Skeletal muscle cell (primary cell): ENCODE measurements around the gene TSPAN5.

Source experiments
- DNase-seq: peaks from one replicate; pipeline ENCODE4 v3.0.0-alpha.2; 2010; ENCODE audit warnings: low read depth
- H3K4me3 ChIP-seq: 2 replicates; pipeline ENCODE4 v1.5.1; 2011; ENCODE audit warnings: low read depth, mild to moderate bottlenecking, control low read depth, low read length, moderate library complexity

TSPAN5 gene

DNA sequence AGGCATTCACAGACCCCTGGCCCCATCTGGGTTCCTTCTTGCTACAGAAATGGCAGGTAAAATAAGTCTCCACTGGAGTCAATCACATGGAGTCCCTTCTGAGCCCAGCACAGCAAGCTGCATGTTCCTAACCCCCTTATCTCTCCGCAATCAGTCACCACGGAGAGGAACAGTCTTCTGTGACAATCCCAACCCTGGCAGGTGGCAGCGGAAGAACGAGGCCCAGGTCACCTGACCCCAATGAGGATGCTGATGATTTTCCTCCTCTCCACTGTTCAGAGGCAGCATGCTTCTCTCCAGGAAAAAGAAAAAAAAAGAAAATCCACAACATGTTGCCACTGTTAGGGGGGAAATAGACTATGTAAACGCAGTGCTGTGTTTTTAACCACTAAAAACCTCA, 50.1 kb downstream of the TSPAN5 start:
- no peak for DNase-seq
- H3K4me3 ChIP-seq, result no peak overlapping the region

GRCh38 chr4:98606894-98607293, 51.5 kb downstream of the TSPAN5 start:
- no peak for DNase-seq
- no peak overlapping the region for H3K4me3 ChIP-seq

GRCh38 chr4:98605216-98605615, 53.2 kb downstream of the TSPAN5 start:
- DNase-seq, result no peak
- H3K4me3 ChIP-seq, result no peak overlapping the region

DNA sequence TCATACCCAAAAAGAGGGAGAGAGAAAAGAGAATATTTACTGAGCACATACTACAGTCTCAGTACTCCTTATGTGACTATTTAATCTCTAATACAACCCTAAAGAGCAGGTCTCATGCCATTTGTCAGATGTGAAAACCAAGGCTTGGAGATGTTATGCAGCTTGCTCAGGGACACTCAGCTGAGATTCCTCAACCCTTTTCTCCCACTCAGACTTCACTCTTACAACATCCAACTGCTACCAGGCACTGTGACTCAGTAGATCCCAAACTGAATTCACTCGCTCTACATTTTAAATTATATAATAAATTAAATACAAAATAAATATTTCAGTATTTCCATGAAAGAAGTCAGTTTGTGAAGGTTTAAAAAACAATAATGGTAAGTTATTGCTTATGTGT, 53.7 kb downstream of the TSPAN5 start:
- H3K4me3 ChIP-seq, result no peak overlapping the region
- DNase-seq, result no peak

- DNase-seq, result peak; percentile 53
- no peak overlapping the region for H3K4me3 ChIP-seq
Measured at GRCh38 chr4:98603683-98604521, 54.5 kb downstream of the TSPAN5 start.

- DNase-seq, result no peak
- no peak overlapping the region for H3K4me3 ChIP-seq
Measured at GRCh38 chr4:98602270-98602669, 56.1 kb downstream of the TSPAN5 start.

GRCh38 chr4:98601708-98602107, 56.7 kb downstream of the TSPAN5 start:
- DNase-seq, result no peak

DNA sequence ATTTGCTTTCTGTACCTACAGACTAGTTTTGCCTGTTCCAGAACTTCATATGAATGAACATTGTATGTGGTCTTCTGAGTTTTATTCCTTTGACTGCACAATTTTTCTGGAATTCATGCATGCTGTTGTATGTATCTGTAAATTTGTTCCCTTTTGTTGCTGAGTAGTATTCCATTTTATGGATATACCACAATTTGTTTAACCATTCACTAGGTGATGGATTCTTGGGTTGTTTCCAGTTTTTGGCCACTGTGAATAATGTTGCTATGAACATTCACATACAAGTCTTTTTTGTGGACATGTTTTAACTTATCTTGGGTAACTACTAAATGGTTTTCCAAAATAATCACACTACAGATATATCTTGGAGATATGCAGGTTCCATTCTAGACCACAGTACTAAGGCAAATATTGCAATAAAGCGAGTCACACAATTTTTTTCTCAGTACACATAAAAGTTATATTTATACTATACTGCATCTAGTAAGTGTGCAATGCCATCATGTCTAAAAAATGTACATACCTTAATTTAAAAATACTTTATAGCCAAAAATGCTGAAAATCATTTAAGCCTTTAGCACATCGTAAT, 58.7 kb downstream of the TSPAN5 start:
- no peak for DNase-seq
- no peak overlapping the region for H3K4me3 ChIP-seq

More at GRCh38 chr4:98601708-98602107, 56.7 kb downstream of the TSPAN5 start:
- no peak overlapping the region for H3K4me3 ChIP-seq

GRCh38 chr4:98586962-98587354, 71.5 kb downstream of the TSPAN5 start:
- no peak overlapping the region for H3K4me3 ChIP-seq
- no peak for DNase-seq

DNA sequence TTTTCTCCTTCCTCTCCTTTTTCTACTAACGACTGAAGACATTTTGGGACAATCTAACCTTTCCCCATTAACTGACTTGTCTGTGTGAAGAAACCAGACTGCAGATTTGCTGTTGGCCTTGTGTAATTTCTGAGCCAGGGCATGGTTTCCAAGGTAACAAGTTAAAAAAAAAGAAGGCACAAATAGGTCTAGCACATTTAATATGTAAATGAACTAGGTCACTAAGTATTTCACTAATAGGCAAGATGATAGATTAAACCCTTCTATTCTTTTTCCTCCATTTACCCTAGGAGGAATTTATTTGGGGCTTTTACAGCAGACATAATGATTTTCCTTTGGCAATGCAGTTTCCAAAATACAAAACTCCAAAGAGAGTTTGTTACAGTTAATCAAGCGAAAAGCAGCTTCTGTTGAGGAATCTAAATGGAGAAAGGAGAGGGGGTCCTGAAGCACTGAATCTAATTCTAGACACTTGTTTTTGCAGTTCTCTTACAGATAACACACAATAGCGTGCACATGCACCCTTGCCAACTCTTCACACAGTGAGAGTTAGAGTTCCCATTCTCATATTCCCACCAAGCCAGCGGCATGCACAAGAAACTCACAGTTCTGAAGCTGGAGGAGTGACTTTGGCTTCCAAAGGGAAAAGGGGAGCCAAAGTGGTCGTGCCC, 72.0 kb downstream of the TSPAN5 start:
- DNase-seq, result no peak
- H3K4me3 ChIP-seq, result no peak overlapping the region

DNA sequence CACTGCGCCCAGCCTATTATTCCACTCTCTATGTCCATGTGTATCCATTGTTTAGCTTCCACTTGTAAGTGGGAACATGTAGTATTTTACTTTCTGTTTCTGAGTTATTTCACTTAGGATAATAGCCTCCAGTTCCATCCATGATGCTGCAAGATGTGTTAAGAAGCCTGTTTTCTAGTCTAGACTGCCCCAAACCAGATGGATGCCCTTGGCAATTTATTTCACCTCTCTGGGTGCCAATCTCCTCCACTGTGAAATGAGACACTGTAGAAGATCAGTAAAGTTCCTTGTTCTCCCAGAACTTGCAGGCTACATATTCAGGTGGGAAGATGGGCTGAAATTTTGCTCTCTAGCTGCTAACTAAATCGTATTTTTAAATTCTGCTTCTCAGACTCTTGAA, 72.8 kb downstream of the TSPAN5 start:
- H3K4me3 ChIP-seq, result no peak overlapping the region
- no peak for DNase-seq

DNA sequence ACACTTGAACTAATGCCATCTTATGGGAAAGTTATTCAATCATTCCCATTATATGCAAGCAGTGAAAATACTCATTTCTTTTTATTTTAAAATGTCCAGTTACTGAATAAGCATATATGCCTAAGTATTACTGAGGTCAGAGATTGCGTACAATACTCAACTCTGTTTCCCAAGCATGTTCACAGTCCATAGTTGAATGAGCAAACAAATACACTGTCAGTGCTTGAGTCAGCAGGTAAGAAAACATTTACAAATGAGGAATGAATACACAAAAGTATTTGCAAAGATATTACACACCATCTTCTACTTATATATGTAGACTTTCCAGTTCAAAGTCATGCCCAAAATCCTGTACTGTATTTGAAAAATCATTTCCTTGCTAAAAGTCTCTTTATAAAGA, 74.1 kb downstream of the TSPAN5 start:
- no peak overlapping the region for H3K4me3 ChIP-seq
- no peak for DNase-seq

DNA sequence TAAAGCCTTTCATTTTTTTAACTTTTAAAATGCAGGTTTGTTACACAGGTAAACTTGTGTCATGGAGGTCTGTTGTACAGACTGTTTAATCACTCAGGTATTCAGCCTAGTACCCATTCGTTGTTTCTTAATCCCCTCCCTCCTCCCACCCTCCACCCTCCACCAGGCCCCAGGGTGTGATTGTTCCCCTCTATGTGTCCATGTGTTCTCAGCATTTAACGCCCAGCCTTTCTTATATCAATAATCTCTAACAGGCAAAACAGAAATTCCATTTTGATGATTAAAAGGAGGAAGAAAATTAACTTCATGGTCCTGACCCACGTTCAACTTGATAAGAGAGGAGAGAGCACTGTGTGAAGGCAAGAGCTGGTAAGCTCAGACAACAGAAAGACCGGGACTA, 75.1 kb downstream of the TSPAN5 start:
- DNase-seq, result no peak
- no peak overlapping the region for H3K4me3 ChIP-seq

DNA sequence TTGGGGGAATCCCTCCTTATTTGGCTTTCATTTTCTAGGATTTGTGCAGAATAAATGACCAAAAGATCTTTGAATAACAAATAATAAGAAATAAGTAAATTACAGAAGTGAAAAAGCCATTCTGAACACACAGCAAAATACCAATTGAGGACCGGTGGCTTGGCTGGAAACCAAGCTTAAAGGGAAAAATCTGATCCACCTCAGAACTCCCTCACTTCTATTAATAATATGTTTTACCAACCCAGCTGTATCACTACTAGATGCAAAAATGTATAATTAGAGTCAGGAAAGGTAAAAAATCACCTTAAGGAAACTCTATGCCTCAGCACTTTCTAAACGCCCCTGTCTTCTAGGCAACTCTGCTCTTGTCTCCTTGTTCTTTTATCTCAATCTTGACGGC, 77.3 kb downstream of the TSPAN5 start:
- no peak overlapping the region for H3K4me3 ChIP-seq
- DNase-seq, result no peak

DNA sequence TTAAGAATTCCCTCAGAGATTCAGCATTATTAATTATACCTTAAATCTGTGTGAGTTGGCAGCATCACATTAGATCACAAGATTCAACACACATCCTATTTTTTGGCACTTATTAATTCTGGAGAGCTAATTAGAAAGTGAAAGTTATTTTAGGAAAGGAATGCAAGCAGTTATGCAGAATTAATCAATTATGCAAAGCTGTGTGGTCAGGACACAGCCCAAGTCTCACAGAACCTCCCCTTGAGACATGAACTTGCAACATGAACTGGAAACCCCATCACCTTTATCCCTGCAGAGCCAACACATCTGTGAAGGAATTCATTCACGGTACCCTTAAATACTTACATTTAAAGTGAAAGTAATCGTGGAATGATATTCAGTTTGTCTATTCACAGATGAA, 80.5 kb downstream of the TSPAN5 start:
- DNase-seq, result no peak
- no peak overlapping the region for H3K4me3 ChIP-seq

- H3K4me3 ChIP-seq, result no peak overlapping the region
- DNase-seq, result no peak
Measured at GRCh38 chr4:98574816-98575215, 83.6 kb downstream of the TSPAN5 start.

- no peak for DNase-seq
- H3K4me3 ChIP-seq, result no peak overlapping the region
Measured at GRCh38 chr4:98573791-98574190, 84.6 kb downstream of the TSPAN5 start.

GRCh38 chr4:98572697-98573096, 85.7 kb downstream of the TSPAN5 start:
- no peak for DNase-seq
- H3K4me3 ChIP-seq, result no peak overlapping the region

DNA sequence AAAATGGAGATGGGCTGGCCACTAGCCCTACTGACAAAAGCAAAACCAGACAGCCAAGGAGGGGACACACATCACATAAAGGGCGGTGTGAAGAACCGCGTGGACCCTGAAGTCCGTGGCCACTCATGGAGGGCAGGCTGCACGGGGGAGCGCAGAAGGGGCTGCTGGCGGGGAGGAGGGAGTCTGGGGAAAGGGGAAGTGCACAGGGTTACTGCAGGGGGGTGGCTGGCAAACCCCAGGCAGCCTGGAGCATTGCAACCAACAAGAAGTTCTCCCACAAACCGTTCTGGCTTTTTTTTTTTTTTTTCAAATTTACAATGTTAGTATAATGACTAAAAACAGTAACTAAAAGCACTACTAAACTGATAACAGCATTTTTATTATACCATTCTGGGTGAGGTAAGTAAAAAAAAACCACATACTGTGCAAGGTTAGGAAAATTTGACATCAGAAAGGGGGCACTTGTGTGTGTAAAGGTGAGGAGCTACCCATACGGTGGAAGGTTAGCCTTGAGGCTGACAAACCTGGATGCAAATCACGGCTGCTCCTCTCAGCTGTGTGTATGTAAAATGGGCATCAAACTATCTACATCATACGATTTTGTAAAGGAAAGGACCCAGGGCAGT, 87.1 kb downstream of the TSPAN5 start:
- no peak overlapping the region for H3K4me3 ChIP-seq
- DNase-seq, result no peak

DNA sequence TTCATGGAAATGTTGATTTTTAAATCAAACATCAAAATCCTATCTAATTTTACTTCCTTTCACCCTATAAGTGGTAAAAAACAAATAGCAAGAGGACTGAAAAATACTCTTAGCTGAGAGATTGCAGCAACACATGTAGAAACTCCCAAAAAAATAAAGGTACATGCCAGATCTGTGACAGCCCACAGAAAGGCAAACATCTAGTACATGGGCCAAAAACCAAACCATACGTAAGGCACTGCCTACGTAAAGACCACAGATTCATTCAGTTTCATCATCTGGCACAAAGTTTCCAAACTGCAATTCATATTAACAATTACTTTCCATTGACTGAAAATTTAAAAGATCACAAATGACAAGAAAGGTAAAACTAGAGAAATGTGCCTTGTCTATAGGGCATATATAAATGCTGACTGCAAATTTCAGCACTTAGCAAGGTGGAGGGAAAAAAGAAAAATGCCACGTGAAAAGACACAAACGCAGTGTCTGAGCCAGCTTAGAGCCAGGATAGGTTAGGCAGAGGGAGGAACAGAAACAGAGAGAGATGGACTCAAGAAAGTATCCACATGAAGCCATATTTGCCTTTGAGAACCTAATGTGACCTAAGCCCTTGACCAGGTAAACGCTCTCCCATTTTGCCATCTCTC, 88.1 kb downstream of the TSPAN5 start:
- no peak for DNase-seq
- no peak overlapping the region for H3K4me3 ChIP-seq
